ENCODE results near the gene TRMT2A. TPM values are rescaled to one million over a fixed set of nuclear protein-coding genes. Genes with fewer than 3 reads are reported as not detected.

The TRMT2A gene
- total and polyA plus RNA-seq, 10 of the 15 experiments (the other 5 are each of a cell fraction or from before 2014, with no cell fraction given) = 0.29 to 97.0 (median 57.9) TPM

DNA sequence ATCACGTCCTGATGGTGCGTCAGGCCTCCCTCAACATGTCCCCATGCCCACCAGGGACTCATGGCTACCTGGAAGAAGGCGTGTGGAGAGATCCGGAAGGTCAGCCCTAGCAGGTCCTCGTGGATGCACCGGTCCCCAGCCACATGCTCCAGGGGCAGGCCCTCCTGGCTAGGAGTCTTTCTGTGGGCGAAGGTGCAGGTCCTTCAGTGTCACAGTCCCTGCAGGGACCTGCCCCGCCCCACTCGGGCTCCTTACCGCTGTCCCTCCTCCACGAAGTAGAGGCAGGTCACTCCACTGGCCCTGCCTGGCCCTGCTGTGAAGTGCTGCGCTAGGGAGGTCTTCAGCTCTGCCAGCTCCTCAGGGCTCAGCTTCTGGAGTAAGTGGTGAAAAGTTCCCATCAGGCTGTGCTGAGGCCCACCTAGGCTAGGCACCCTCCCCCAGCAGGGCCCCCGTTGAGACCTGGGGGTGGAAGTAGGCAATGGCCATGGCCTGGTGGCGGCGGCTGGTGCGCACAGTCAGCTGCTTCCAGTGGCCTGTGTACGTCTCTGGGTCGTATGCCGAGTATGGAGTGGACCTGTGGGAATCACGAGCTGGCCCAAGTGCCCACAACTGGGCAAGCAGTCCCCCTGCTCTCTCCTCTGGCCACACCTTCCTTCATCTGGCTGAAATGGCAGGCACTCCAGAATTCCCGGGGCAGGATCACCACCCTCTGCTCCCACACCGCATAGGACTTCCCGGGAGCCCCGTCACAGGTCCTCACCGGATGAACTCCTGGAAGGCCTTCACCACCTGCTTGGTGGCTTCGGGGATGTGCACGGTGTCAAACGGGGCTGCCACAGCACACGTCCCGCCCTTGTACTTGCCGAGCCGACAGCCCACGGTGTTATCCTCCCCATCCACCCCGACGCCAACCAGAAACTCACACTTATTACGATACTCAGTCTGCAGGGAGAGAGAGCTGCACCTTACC, 2.2 kb downstream of the TRMT2A start (continued):
- no peak for TF ChIP-seq HSF1 (IDR thresholded peaks at IDR 0.05; ENCODE audit: low read depth, low read length)
- no peak for TF ChIP-seq SREBF1 (IDR thresholded peaks at IDR 0.05; ENCODE audit: low read length)
- no peak for TF ChIP-seq POLR2AphosphoS5 (IDR thresholded peaks at IDR 0.05; ENCODE audit: low read length)

DNA sequence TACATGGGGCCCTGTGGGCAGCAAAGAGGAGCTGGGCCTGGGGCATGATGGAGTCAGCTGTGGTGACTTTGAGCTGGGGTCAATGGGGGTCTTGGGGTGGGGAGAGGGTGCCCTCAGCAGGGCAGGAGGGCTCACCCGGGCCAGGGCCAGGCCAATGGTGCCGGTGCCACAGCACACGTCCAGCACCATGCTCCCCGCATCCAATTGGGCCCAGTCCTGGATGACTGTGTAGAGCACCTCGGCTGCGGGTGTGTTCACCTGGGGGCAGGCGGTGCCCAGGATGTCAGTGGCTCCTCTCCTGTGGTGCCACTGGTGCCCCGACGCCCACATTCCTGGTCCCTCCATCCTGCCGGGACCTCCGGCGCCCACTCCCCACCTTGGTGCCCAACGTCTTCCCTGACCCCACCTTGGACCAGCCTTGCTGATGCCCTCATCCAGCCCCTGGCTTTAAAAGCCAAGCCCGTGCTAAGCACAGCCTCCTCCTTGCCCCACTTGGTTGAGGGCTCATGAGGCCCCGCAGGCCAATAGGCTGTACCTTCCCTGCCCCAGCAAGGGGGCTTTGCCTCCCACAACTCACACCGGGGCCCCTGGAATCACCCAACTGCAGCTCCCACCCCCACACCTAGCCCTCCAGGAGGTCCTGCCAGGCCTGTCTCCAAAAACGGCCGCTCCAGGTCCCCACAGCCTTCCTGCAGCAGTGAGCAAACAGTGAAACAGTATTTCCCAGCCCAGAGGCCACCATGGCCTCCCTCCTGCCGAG, 3.3 kb downstream of the TRMT2A start:
- Histone ChIP-seq H2AFZ (ENCODE audit: control insufficient read depth, low read depth, low read length) (no peak overlapping the region), H3K27ac (ENCODE audit: control insufficient read depth, insufficient read depth) (no peak overlapping the region), H3K27me3 (replicated peaks in 1 of 2; ENCODE audit: control insufficient read depth in 2 of 2, insufficient read depth in 2 of 2, low read length in 1 of 2) (no peaks in the 10 kb centered on the region), H3K36me3 (ENCODE audit: control insufficient read depth in 2 of 2, insufficient read depth in 2 of 2, low read length in 1 of 2) (peaks cover 26 to 47% of the 10 kb centered on the region in 2 experiments; a peak in 3 of 4 replicates), H3K79me2 (ENCODE audit: control insufficient read depth, insufficient read depth, low read length) (peaks cover 39% of the 10 kb centered on the region), H3K4me3 (no peak overlapping the region), H3K9me3 (replicated peaks; ENCODE audit: control insufficient read depth, insufficient read depth, low read length) (no peaks in the 10 kb centered on the region), H3K4me1 (ENCODE audit: control insufficient read depth, insufficient read depth, low read length) (peaks cover 24% of the 10 kb centered on the region), H4K20me1 (ENCODE audit: control insufficient read depth, insufficient read depth) (0 out of 2 replicates have a peak, but pooled peaks cover 2% of the 10 kb centered on the region), H3K9ac (ENCODE audit: control insufficient read depth, insufficient read depth, low read length) (no peak overlapping the region), H3K4me2 (ENCODE audit: control insufficient read depth, insufficient read depth) (no peak overlapping the region)
- ATAC-seq (no peak), DNase-seq (ENCODE audit: low read depth, low spot score) (no peak), FAIRE-seq (no peak)
- no TSS peak for BruUV-seq (replicated peaks)
- TF ChIP-seq EP300 (IDR thresholded peaks at IDR 0.05; ENCODE audit: borderline replicate concordance in 1 of 2, control insufficient read depth in 1 of 2, low read depth in 2 of 2, low read length in 2 of 2) (no peak), SMAD5 (IDR thresholded peaks at IDR 0.05; ENCODE audit: low read depth) (no peak), ZBTB11 (CRISPR knock-in tag; IDR thresholded peaks at IDR 0.05) (no peak), POLR2AphosphoS5 (IDR thresholded peaks at IDR 0.05; ENCODE audit: low read length) (0 out of 2 replicates have a peak, but pooled peaks have one; percentile 19), MXI1 (IDR thresholded peaks at IDR 0.05; ENCODE audit: low read depth, low read length) (no peak), SMAD1 (IDR thresholded peaks at IDR 0.05; ENCODE audit: low read depth, partially characterized antibody) (no peak), DPF2 (IDR thresholded peaks at IDR 0.05) (no peak)
- TF ChIP-seq, protein P1, sequence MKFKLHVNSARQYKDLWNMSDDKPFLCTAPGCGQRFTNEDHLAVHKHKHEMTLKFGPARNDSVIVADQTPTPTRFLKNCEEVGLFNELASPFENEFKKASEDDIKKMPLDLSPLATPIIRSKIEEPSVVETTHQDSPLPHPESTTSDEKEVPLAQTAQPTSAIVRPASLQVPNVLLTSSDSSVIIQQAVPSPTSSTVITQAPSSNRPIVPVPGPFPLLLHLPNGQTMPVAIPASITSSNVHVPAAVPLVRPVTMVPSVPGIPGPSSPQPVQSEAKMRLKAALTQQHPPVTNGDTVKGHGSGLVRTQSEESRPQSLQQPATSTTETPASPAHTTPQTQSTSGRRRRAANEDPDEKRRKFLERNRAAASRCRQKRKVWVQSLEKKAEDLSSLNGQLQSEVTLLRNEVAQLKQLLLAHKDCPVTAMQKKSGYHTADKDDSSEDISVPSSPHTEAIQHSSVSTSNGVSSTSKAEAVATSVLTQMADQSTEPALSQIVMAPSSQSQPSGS (IDR thresholded peaks at IDR 0.05; ENCODE audit: low read length) = no peak
- intact Hi-C loops (cut with micrococcal nuclease; ENCODE audit: unreplicated experiment) = no loop called here
- ChIA-PET CTCF (no interaction called here), SMC1A (ENCODE audit: uncharacterized antibody, unreplicated experiment) (no interaction called here), RAD21 (ENCODE audit: unreplicated experiment) (no interaction called here), POLR2A (no interaction called here)
- in situ Hi-C loops (cut with MboI) = no loop called here
- WGBS (ENCODE audit: insufficient coverage, insufficient replicate concordance, low lambda C conversion rate, missing lambda C conversion rate) = 90% methylated on average over 16 of the region's 19 CpGs

Data from GM12878 (cell line).